DOHH2 (cell line): ENCODE results near the gene CSMD2.

Source experiments
- H3F3A ChIP-seq: fragments of 200-600 bp; sonication (generic), shearing (Covaris generic); 2 replicates; pipeline ENCODE4 v1.6.0; 2016; ENCODE audit warnings: antibody characterized with exemption, mild to moderate bottlenecking; ENCODE audit not compliant: control insufficient read depth, insufficient read depth
- H3K27ac ChIP-seq: fragments of 200-600 bp; sonication (generic); 2 replicates; pipeline ENCODE4 v1.5.1; 2014; ENCODE audit warnings: low read depth, mild to moderate bottlenecking, low read length, moderate library complexity
- H3K27me3 ChIP-seq: fragments of 200-600 bp; sonication (generic); 2 replicates; pipeline ENCODE4 v1.6.1; 2014; ENCODE audit warnings: mild to moderate bottlenecking, low read length, mixed read lengths; ENCODE audit not compliant: control insufficient read depth
- H3K36me3 ChIP-seq: fragments of 200-600 bp; sonication (generic); 2 replicates; pipeline ENCODE4 v1.6.1; 2014; ENCODE audit warnings: mild to moderate bottlenecking, low read length, moderate library complexity, mixed read lengths; ENCODE audit not compliant: control insufficient read depth
- H3K4me1 ChIP-seq: fragments of 200-600 bp; sonication (generic); 2 replicates; pipeline ENCODE4 v1.6.1; 2014; ENCODE audit warnings: mild to moderate bottlenecking, low read length, mixed read lengths; ENCODE audit not compliant: control insufficient read depth
- H3K4me2 ChIP-seq: fragments of 200-600 bp; sonication (generic); 2 replicates; pipeline ENCODE4 v1.6.0; 2014; ENCODE audit warnings: mild to moderate bottlenecking, low read length, moderate library complexity
- H3K4me3 ChIP-seq: fragments of 200-600 bp; sonication (generic); 2 replicates; pipeline ENCODE4 v1.5.1; 2014; ENCODE audit warnings: mild to moderate bottlenecking, low read length, mixed read lengths
- H3K79me2 ChIP-seq: fragments of 200-600 bp; sonication (generic); 2 replicates; pipeline ENCODE4 v1.6.1; 2014; ENCODE audit warnings: mild to moderate bottlenecking, low read length, mixed read lengths; ENCODE audit not compliant: control insufficient read depth
- H3K9me2 ChIP-seq: fragments of 200-600 bp; sonication (generic); replicated peaks from 2 replicates; pipeline ENCODE4 v1.6.1; 2014; ENCODE audit warnings: mild to moderate bottlenecking, low read length, mixed read lengths; ENCODE audit not compliant: control insufficient read depth
- H3K9me3 ChIP-seq: fragments of 200-600 bp; sonication (generic); 2 replicates; pipeline ENCODE4 v1.6.1; 2014; ENCODE audit warnings: antibody characterized with exemption, low read length, mixed read lengths; ENCODE audit not compliant: control insufficient read depth, insufficient read depth
- H4K20me1 ChIP-seq: fragments of 200-600 bp; sonication (generic); 2 replicates; pipeline ENCODE4 v1.6.0; 2014; ENCODE audit warnings: low read depth, mild to moderate bottlenecking, antibody characterized with exemption, low read length, moderate library complexity; ENCODE audit not compliant: control insufficient read depth, insufficient read depth
- CTCF ChIP-seq: fragments of 200-600 bp; sonication (generic); IDR thresholded peaks from one replicate; pipeline ENCODE4 v1.5.1; 2014; ENCODE audit warnings: antibody characterized with exemption, mild to moderate bottlenecking, low read depth, low read length; ENCODE audit not compliant: poor library complexity, severe bottlenecking
- EZH2phosphoT487 ChIP-seq: fragments of 200-600 bp; sonication (generic); IDR thresholded peaks from 2 replicates; pipeline ENCODE4 v1.6.1; 2017; ENCODE audit warnings: borderline replicate concordance, mild to moderate bottlenecking, antibody characterized with exemption, low read length, moderate library complexity, mixed read lengths

CSMD2 gene

GRCh38 chr1:34126486-34126885 is 38.5 kb downstream of the CSMD2 start:
- no peaks in the 10 kb centered on the region for H3K4me1 ChIP-seq
- H3K79me2 ChIP-seq, result no peaks in the 10 kb centered on the region
- H3F3A ChIP-seq, result no peaks in the 10 kb centered on the region
- no peaks in the 10 kb centered on the region for H3K9me3 ChIP-seq
- no peak overlapping the region for H3K27ac ChIP-seq
- no peaks in the 10 kb centered on the region for H3K36me3 ChIP-seq
- peaks cover 8% of the 10 kb centered on the region for H3K27me3 ChIP-seq
- no peaks in the 10 kb centered on the region for H3K9me2 ChIP-seq
- H3K4me2 ChIP-seq, result no peak overlapping the region
- no peaks in the 10 kb centered on the region for H4K20me1 ChIP-seq
- no peak overlapping the region for H3K4me3 ChIP-seq
- TF ChIP-seq CTCF (no peak), EZH2phosphoT487 (no peak)

- H3K36me3 ChIP-seq, result no peaks in the 10 kb centered on the region
- H3K9me2 ChIP-seq, result no peaks in the 10 kb centered on the region
- H3K4me1 ChIP-seq, result no peaks in the 10 kb centered on the region
- H3K27me3 ChIP-seq, result peaks cover 8% of the 10 kb centered on the region
- H3K4me3 ChIP-seq, result no peak overlapping the region
- no peaks in the 10 kb centered on the region for H3K79me2 ChIP-seq
- no peaks in the 10 kb centered on the region for H4K20me1 ChIP-seq
- no peaks in the 10 kb centered on the region for H3F3A ChIP-seq
- H3K4me2 ChIP-seq, result no peak overlapping the region
- no peak overlapping the region for H3K27ac ChIP-seq
- TF ChIP-seq EZH2phosphoT487 (no peak), CTCF (no peak)
- H3K9me3 ChIP-seq, result no peaks in the 10 kb centered on the region
Observed at GRCh38 chr1:34125721-34126380, 39.2 kb downstream of the CSMD2 start.

GRCh38 chr1:34122080-34122932 is 42.7 kb downstream of the CSMD2 start:
- TF ChIP-seq CTCF (no peak), EZH2phosphoT487 (no peak)
- Histone ChIP-seq H3F3A (no peaks in the 10 kb centered on the region), H3K27me3 (peaks cover 8% of the 10 kb centered on the region), H3K79me2 (no peaks in the 10 kb centered on the region), H3K4me2 (no peak overlapping the region), H3K4me3 (no peak overlapping the region), H3K27ac (no peak overlapping the region), H3K9me2 (no peaks in the 10 kb centered on the region), H3K36me3 (no peaks in the 10 kb centered on the region), H3K9me3 (no peaks in the 10 kb centered on the region), H3K4me1 (no peaks in the 10 kb centered on the region), H4K20me1 (no peaks in the 10 kb centered on the region)
